ENCODE data around the gene CCDC106.
A peak's percentile ranks its signal among the peaks of the same experiment; 100 is the strongest.

The CCDC106 gene

GRCh38 chr19:55670280-55671053 lies 22.5 kb downstream of the CCDC106 start:
- Histone ChIP-seq H3K36me3 (ENCODE audit: control insufficient read depth in 2 of 2, insufficient read depth in 1 of 2, low read length in 2 of 2) (peaks cover 29 to 70% of the 10 kb centered on the region in 2 experiments; a peak in 2 of 3 replicates), H3K9me3 (ENCODE audit: control insufficient read depth, insufficient read depth, low read depth, low read length) (no peaks in the 10 kb centered on the region), H3K4me1 (ENCODE audit: control insufficient read depth, insufficient read depth, low read length) (peaks cover 12% of the 10 kb centered on the region), H3K27ac (ENCODE audit: extremely low read depth, low read depth, low read length) (peak overlapping the region; percentile 39; the same call in 1 of the 2 replicates), H3K4me3 (ENCODE audit: low read depth, low read length) (no peak overlapping the region)
- POLR2A ChIA-PET, result interaction anchor here (0.6 to 1.9 kb wide), 5 partner anchors 14 to 1663 kb away, joined by 5 to 21 read pairs (median 5); partner anchors contain the start of genes HSPBP1 and U2AF2
- CTCF ChIA-PET, result interaction anchor here (0.7 to 2.5 kb wide), 10 partner anchors 10 to 139 kb away, joined by 3 to 36 read pairs (median 6); partner anchors contain the start of gene U2AF2
- TF ChIP-seq ZBTB44 (tag by site-specific recombination; IDR thresholded peaks at IDR 0.05) (no peak), GLI4 (tag by site-specific recombination; IDR thresholded peaks at IDR 0.05) (no peak), ZNF580 (tag by site-specific recombination; IDR thresholded peaks at IDR 0.05) (no peak), ZNF677 (tag by site-specific recombination; IDR thresholded peaks at IDR 0.05) (no peak), ZNF426 (tag by site-specific recombination; IDR thresholded peaks at IDR 0.05) (no peak), BCL11B (tag by site-specific recombination; IDR thresholded peaks at IDR 0.05; ENCODE audit: low read depth) (peak; percentile 52), ZXDB (tag by site-specific recombination; IDR thresholded peaks at IDR 0.05) (no peak), ZBTB11 (tag by site-specific recombination; conservative IDR thresholded peaks at IDR 0.05; ENCODE audit: low read depth) (no peak), ZNF600 (tag by site-specific recombination; IDR thresholded peaks at IDR 0.05) (peak; percentile 93), ZNF558 (tag by site-specific recombination; IDR thresholded peaks at IDR 0.05) (no peak), ZNF488 (tag by site-specific recombination; IDR thresholded peaks at IDR 0.05) (no peak), ZNF350 (tag by site-specific recombination; IDR thresholded peaks at IDR 0.05) (no peak), ZNF341 (tag by site-specific recombination; IDR thresholded peaks at IDR 0.05; ENCODE audit: low read depth) (no peak), ZNF248 (tag by site-specific recombination; IDR thresholded peaks at IDR 0.05) (no peak), ZSCAN30 (tag by site-specific recombination; IDR thresholded peaks at IDR 0.05) (no peak), ZNF280D (tag by site-specific recombination; IDR thresholded peaks at IDR 0.05) (no peak), ZIC2 (tag by site-specific recombination; IDR thresholded peaks at IDR 0.05) (peak; percentile 73), ZNF24 (tag by site-specific recombination; IDR thresholded peaks at IDR 0.05) (no peak), ZNF624 (tag by site-specific recombination; IDR thresholded peaks at IDR 0.05) (no peak), GLIS1 (tag by site-specific recombination; IDR thresholded peaks at IDR 0.05) (peak; percentile 84), YY1 (tag by site-specific recombination; IDR thresholded peaks at IDR 0.05) (no peak), BCL11A (tag by site-specific recombination; IDR thresholded peaks at IDR 0.05; ENCODE audit: low read depth) (peak; percentile 78; the same call in 1 of the 2 replicates), ZNF549 (tag by site-specific recombination; IDR thresholded peaks at IDR 0.05) (no peak), ZNF175 (tag by site-specific recombination; IDR thresholded peaks at IDR 0.05) (no peak), ZBTB21 (tag by site-specific recombination; IDR thresholded peaks at IDR 0.05) (no peak), OSR2 (tag by site-specific recombination; IDR thresholded peaks at IDR 0.05) (no peak)
- TF ChIP-seq, protein P1, sequence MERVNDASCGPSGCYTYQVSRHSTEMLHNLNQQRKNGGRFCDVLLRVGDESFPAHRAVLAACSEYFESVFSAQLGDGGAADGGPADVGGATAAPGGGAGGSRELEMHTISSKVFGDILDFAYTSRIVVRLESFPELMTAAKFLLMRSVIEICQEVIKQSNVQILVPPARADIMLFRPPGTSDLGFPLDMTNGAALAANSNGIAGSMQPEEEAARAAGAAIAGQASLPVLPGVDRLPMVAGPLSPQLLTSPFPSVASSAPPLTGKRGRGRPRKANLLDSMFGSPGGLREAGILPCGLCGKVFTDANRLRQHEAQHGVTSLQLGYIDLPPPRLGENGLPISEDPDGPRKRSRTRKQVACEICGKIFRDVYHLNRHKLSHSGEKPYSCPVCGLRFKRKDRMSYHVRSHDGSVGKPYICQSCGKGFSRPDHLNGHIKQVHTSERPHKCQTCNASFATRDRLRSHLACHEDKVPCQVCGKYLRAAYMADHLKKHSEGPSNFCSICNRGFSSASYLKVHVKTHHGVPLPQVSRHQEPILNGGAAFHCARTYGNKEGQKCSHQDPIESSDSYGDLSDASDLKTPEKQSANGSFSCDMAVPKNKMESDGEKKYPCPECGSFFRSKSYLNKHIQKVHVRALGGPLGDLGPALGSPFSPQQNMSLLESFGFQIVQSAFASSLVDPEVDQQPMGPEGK (tag by site-specific recombination; IDR thresholded peaks at IDR 0.05), result peak; percentile 28; the same call in 1 of the 2 replicates
